GM10266 (cell line): ENCODE measurements around the gene DNAJA4.

Source experiments
- DNase-seq: peaks from one replicate; pipeline ENCODE4 v3.0.0; 2012; ENCODE audit errors: extremely low spot score
- TF ChIP-seq, protein P1 (sequence below): IDR thresholded peaks from 2 replicates; pipeline ENCODE4 v1.5.1; 2012; ENCODE audit warnings: mild to moderate bottlenecking, low read depth; ENCODE audit not compliant: control insufficient read depth, insufficient read depth; ENCODE audit errors: missing control alignments

Gene DNAJA4

DNA sequence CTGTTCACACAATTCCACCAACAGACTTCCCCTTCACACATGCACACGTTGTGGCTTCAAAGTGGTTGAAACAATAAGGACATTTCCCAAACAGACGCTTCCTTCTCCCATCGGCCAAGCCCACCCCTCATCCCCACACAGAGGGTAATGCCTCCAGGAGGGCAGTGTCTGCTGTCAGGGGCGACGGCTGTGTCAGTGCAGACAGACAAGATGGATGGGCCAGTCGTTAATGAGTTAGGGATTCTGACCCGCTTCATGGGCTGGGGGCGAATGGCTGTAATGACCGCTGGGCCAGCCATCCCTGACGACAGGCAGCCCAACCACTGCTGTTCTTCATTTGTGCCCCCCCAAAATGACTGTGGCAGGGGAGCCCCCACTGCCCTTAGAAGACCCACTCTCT lies 55.2 kb downstream of the DNAJA4 start:
- TF ChIP-seq, protein P1, sequence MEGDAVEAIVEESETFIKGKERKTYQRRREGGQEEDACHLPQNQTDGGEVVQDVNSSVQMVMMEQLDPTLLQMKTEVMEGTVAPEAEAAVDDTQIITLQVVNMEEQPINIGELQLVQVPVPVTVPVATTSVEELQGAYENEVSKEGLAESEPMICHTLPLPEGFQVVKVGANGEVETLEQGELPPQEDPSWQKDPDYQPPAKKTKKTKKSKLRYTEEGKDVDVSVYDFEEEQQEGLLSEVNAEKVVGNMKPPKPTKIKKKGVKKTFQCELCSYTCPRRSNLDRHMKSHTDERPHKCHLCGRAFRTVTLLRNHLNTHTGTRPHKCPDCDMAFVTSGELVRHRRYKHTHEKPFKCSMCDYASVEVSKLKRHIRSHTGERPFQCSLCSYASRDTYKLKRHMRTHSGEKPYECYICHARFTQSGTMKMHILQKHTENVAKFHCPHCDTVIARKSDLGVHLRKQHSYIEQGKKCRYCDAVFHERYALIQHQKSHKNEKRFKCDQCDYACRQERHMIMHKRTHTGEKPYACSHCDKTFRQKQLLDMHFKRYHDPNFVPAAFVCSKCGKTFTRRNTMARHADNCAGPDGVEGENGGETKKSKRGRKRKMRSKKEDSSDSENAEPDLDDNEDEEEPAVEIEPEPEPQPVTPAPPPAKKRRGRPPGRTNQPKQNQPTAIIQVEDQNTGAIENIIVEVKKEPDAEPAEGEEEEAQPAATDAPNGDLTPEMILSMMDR = no peak
- no peak for DNase-seq

DNA sequence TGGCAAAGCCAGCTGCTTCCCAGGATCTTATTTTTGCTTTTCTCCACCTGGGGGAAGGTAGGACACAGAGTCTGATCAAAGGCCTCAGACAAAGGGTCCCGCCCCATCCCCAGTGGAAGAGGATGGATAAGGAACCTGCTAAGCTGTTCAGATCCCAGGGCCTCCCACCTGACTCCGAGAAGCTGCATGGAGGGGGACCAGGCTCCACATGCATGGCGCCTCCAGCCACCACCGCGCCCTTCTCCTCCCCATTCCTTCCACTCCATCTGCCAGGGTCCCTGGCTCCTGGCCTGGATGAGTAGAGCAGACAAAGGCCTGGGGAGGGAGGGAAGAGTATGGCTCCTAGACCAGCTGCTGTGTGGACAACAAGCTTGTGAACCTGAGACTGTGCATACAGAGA lies 55.8 kb downstream of the DNAJA4 start:
- no peak for DNase-seq

DNA sequence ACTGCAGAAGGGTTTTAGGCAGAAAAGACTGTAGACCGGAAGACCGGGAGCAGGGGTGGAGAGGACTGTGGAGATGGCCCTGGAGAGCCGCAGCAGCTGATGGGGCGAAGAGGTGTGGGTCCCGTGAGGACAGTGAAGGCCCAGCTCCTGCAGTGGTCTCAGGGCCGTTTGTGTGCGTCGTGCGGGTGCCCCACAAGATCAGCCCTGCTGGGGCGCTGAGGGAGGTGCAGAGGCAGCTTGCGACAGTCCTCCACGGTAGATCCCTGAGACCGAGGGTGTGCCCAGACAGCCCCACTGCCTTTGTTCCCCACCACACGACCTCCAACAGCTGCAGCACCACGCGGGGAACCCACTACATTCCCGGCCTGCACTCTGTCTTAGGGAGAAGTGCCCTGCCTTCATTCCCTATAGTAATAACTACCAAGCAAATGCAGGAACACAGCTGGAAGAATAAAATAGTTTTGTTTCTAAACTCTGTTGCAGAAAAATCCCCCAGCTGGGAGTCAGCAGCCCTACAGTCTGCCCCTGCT lies 56.7 kb downstream of the DNAJA4 start:
- TF ChIP-seq, protein P1 = no peak
- no peak for DNase-seq

More for the DNA sequence above, 55.8 kb downstream of the DNAJA4 start:
- TF ChIP-seq, protein P1 = no peak

DNA sequence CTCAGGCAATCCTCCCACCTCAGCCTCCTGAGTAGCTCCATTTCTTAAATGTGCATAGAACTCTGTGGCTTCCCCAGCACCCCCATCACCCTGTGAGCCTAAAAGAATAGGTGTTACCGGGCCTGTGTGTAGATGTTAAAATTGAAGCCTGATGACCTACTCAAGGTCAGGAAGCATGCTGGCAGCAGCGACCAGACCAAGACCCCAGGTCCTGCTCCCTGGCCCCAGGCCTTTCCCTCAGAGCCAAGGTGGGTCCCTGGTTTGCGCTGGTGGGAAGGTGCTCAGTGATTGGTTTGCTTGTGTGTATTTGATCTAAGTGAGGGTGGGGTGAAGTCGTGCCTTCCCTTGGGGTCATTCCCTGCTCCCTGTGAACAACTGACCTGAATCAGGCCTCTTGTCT lies 57.4 kb downstream of the DNAJA4 start:
- TF ChIP-seq, protein P1 = no peak
- DNase-seq = no peak

DNA sequence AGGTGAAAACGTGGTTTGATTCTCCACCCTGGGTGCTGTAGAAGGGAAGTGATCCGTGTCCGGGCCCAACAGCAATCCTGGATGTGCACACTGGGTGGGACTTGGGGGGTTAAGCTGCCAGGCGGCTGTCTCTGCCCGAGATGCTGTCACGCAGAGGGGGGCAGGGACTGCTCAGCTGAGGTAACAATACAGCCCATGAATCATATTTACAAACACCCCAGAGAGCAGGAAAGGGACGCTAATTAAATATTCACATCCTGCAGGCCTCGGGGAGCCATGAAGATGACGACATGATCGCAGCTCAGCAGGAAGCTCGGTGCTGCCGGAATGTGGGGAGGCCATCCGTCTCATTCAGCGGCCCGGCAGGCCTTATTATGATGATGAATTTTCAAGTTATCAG lies 57.9 kb downstream of the DNAJA4 start:
- TF ChIP-seq, protein P1 = no peak
- DNase-seq = no peak

DNA sequence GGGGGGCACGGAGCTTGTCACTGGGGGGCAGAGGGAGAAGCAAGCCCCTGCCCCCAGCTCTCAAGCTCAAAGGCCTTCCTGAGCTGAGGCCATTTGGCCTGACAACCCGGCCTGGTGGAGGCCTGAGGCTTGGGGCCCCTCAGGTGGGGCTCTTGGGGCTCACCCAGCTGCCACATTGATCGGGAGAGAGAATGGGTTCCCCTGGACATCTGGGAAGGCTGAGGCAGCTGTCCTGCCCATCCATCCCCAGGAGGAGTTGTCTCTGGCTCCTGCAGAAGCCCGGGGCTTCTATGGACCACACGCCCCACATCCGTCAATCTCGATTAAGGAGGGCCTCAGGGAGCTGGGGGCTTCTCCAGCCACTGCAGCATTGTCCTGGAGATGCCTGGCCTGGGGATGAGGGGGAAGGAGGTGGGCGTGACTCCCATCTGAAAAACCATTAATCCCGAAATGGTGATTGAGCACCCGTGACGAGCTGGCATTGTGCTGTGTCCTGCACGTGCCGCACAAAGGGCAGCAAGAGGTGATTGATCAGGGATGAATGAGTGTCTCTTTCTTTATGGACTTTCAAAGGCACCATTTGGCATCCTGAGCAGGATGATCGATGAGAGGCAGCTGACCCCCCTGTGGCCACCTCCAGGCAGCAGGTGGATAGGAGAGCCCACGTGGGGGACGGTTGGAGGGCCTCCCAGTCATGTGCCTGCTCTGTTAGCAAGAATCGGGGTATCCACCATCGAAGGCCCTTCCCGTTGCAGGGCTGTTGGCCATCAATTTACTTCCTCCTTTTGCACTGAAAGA lies 58.6 kb downstream of the DNAJA4 start:
- TF ChIP-seq, protein P1 = no peak

DNA sequence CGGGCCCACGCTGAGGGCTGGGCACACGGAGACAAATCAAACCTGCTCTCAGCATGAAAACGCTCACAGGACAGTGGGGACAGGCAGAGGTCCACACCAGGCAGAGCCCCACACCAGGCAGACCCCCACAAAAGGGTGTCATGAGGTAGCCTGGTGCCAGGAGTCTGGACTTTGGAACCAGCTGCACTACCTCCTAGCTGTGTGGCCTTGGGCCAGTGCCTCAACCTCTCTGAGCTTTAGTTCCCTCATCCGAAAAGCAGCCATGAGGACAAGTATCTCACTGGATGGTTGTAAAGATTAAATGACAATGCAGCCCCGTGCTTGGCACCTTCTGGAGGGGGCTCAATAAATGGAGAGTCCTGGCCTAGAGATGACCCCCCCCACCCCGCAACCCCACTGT lies 59.3 kb downstream of the DNAJA4 start:
- no peak for DNase-seq
- TF ChIP-seq, protein P1 = no peak

More for the DNA sequence above, 58.6 kb downstream of the DNAJA4 start:
- DNase-seq = no peak
